Neural progenitor cell (in vitro differentiated cells): ENCODE measurements around the gene ZDHHC8. TPM values are rescaled to one million over a fixed set of nuclear protein-coding genes. Genes with fewer than 3 reads are reported as not detected.

Experiments used
- DNase-seq: peaks from one replicate; pipeline ENCODE4 v3.0.0-alpha.2; 2016; ENCODE audit warnings: low spot score
- H2AFZ ChIP-seq: fragments of 200-600 bp; sonication (generic); replicated peaks from 2 replicates; pipeline ENCODE4 v1.6.1; 2016; ENCODE audit warnings: antibody characterized with exemption
- H3F3A ChIP-seq: fragments of 200-600 bp; sonication (generic); 2 replicates; pipeline ENCODE4 v1.6.1; 2016; ENCODE audit warnings: antibody characterized with exemption, low read depth
- H3K27ac ChIP-seq: fragments of 200-600 bp; sonication (generic); 2 replicates; pipeline ENCODE4 v1.5.1; 2016; ENCODE audit warnings: mild to moderate bottlenecking
- H3K27me3 ChIP-seq: fragments of 200-600 bp; sonication (generic); 2 replicates; pipeline ENCODE4 v1.6.1; 2016; ENCODE audit warnings: mild to moderate bottlenecking, moderate library complexity
- H3K36me3 ChIP-seq: fragments of 200-600 bp; sonication (generic); 2 replicates; pipeline ENCODE4 v1.5.1; 2016
- H3K4me1 ChIP-seq: fragments of 200-600 bp; sonication (generic); 2 replicates; pipeline ENCODE4 v1.6.1; 2016; ENCODE audit warnings: mixed run types
- H3K4me2 ChIP-seq: fragments of 200-600 bp; sonication (generic); 2 replicates; pipeline ENCODE4 v1.6.1; 2016
- H3K4me3 ChIP-seq: fragments of 200-600 bp; sonication (generic); 2 replicates; pipeline ENCODE4 v1.5.1; 2016
- H3K79me2 ChIP-seq: fragments of 200-600 bp; sonication (generic); 2 replicates; pipeline ENCODE4 v1.6.1; 2016; ENCODE audit warnings: low read depth
- H3K9ac ChIP-seq: fragments of 200-600 bp; sonication (generic); 2 replicates; pipeline ENCODE4 v1.6.1; 2016
- H3K9me3 ChIP-seq: fragments of 200-600 bp; sonication (generic); 2 replicates; pipeline ENCODE4 v1.5.1; 2016; ENCODE audit warnings: low read depth
- H4K20me1 ChIP-seq: fragments of 200-600 bp; sonication (generic); 2 replicates; pipeline ENCODE4 v1.6.1; 2016; ENCODE audit warnings: low read depth
- H3K27ac Mint-ChIP-seq: 3 replicates; pipeline ENCODE4 v1.8.0; 2021; ENCODE audit warnings: mixed read lengths
- H3K27me3 Mint-ChIP-seq: 2 replicates; pipeline ENCODE4 v1.8.0; 2022; ENCODE audit warnings: low read depth, mild to moderate bottlenecking, inconsistent platforms, moderate library complexity, mixed read lengths; ENCODE audit not compliant: insufficient read depth
- H3K36me3 Mint-ChIP-seq: 3 replicates; pipeline ENCODE4 v1.8.0; 2021; ENCODE audit warnings: mixed read lengths
- H3K4me1 Mint-ChIP-seq: 3 replicates; pipeline ENCODE4 v1.8.0; 2021; ENCODE audit warnings: mixed read lengths
- H3K4me3 Mint-ChIP-seq: 3 replicates; pipeline ENCODE4 v1.8.0; 2021; ENCODE audit warnings: mild to moderate bottlenecking, moderate library complexity, mixed read lengths
- H3K9me3 Mint-ChIP-seq: 3 replicates; pipeline ENCODE4 v1.8.0; 2020; ENCODE audit warnings: mixed read lengths
- EZH2 ChIP-seq: fragments of 200-600 bp; sonication (generic); IDR thresholded peaks from 2 replicates; pipeline ENCODE4 v1.6.1; 2017; ENCODE audit warnings: antibody characterized with exemption, mild to moderate bottlenecking, moderate library complexity
- EZH2phosphoT487 ChIP-seq: fragments of 200-600 bp; sonication (generic); IDR thresholded peaks from 2 replicates; pipeline ENCODE4 v1.6.1; 2017; ENCODE audit warnings: antibody characterized with exemption
- total RNA-seq: library from RNA; depleted of rRNA; stranded (reverse); fragments of >200 nt; gene quantifications from 2 replicates; pipeline ENCODE4 v1.2.3, GENCODE V29; 2015; ENCODE audit warnings: low replicate concordance
- TF ChIP-seq, protein P1 (sequence below): fragments of 200-600 bp; sonication (generic); IDR thresholded peaks from 2 replicates; pipeline ENCODE4 v1.5.1; 2017; ENCODE audit warnings: antibody characterized with exemption, mild to moderate bottlenecking

ZDHHC8 gene
- total RNA-seq, 1 donor from 2014 or later, result 7.1 TPM

DNA sequence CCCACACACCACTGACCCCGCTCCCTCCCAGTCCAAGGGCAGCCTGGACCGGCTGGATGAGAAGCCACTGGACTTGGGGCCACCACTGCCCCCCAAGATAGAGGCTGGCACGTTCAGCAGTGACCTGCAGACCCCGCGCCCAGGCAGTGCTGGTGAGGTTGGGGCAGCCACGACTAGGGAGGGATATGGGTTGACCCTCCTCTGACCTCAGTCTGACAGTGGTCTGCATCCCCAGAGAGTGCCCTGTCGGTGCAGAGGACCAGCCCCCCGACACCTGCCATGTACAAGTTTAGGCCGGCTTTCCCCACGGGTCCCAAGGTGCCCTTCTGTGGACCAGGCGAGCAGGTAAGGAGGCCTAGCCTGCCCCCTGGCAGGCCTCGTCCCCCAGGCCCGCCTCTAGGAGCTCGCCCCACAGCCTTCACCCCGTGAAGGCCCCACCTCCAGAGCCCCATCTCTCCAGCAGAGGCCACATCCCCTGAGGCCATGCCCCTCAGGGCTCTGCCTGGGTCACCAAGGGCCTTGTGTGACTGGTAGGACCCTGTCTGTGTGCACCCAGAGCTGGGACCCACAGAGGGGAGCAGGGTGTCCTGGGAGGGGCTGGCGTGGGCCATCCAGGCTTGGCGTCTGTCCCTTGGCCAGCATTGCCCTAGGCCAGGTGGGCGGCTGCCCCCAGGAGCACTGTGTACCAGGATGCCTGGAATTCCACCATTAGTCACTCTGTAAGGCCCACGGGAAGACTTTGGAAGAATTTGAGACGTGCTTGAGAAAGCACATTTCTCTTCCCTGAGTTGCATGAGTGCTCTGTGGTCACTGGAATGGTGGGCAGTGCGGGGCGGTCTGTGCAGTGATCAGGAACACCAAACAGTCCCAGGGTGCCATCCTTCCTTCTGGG, 9.8 kb downstream of the ZDHHC8 start:
- H3K4me2 ChIP-seq, result no peak overlapping the region
- Mint-ChIP-seq H3K4me3 (no peak overlapping the region), H3K27me3 (no peaks in the 10 kb centered on the region), H3K36me3 (no peaks in the 10 kb centered on the region), H3K27ac (no peak overlapping the region), H3K4me1 (peaks cover 5% of the 10 kb centered on the region), H3K9me3 (no peaks in the 10 kb centered on the region)
- no peak overlapping the region for H3K4me3 ChIP-seq
- H3K27ac ChIP-seq, result no peak overlapping the region
- no peak overlapping the region for H3K9ac ChIP-seq
- DNase-seq, result no peak
- no peaks in the 10 kb centered on the region for H3K36me3 ChIP-seq
- no peaks in the 10 kb centered on the region for H3K9me3 ChIP-seq
- H3K79me2 ChIP-seq, result no peaks in the 10 kb centered on the region
- no peaks in the 10 kb centered on the region for H3K4me1 ChIP-seq
- TF ChIP-seq, protein P1, sequence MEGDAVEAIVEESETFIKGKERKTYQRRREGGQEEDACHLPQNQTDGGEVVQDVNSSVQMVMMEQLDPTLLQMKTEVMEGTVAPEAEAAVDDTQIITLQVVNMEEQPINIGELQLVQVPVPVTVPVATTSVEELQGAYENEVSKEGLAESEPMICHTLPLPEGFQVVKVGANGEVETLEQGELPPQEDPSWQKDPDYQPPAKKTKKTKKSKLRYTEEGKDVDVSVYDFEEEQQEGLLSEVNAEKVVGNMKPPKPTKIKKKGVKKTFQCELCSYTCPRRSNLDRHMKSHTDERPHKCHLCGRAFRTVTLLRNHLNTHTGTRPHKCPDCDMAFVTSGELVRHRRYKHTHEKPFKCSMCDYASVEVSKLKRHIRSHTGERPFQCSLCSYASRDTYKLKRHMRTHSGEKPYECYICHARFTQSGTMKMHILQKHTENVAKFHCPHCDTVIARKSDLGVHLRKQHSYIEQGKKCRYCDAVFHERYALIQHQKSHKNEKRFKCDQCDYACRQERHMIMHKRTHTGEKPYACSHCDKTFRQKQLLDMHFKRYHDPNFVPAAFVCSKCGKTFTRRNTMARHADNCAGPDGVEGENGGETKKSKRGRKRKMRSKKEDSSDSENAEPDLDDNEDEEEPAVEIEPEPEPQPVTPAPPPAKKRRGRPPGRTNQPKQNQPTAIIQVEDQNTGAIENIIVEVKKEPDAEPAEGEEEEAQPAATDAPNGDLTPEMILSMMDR, result no peak
- TF ChIP-seq EZH2phosphoT487 (no peak), EZH2 (no peak)
- peaks cover 33% of the 10 kb centered on the region for H4K20me1 ChIP-seq
- no peaks in the 10 kb centered on the region for H3F3A ChIP-seq
- no peak overlapping the region for H2AFZ ChIP-seq
- no peaks in the 10 kb centered on the region for H3K27me3 ChIP-seq

DNA sequence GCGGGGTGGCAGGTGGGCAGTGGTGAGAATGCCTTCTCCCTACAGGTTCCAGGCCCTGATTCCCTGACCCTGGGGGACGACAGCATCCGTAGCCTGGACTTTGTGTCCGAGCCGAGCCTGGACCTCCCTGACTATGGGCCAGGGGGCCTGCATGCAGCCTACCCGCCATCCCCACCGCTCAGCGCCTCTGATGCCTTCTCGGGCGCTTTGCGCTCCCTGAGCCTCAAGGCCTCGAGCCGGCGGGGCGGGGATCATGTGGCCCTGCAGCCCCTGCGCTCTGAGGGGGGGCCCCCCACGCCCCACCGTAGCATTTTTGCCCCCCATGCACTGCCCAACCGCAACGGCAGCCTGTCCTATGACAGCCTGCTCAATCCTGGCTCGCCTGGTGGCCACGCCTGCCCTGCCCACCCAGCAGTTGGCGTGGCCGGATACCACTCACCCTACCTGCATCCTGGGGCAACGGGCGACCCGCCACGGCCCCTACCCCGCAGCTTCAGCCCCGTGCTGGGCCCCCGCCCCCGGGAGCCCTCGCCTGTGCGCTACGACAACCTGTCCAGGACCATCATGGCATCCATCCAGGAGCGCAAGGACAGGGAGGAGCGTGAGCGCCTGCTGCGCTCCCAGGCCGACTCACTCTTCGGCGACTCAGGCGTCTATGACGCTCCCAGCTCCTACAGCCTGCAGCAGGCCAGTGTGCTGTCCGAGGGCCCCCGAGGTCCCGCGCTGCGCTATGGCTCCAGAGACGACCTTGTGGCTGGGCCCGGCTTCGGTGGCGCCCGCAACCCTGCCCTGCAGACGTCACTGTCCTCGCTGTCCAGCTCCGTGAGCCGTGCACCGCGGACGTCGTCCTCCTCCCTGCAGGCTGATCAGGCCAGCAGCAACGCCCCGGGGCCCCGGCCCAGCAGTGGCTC, 11.4 kb downstream of the ZDHHC8 start:
- Histone ChIP-seq H3K79me2 (no peaks in the 10 kb centered on the region), H3K27ac (no peak overlapping the region), H3K4me3 (no peak overlapping the region), H4K20me1 (peaks cover 17% of the 10 kb centered on the region), H3K36me3 (no peaks in the 10 kb centered on the region), H3K9ac (no peak overlapping the region), H3K9me3 (no peaks in the 10 kb centered on the region), H3F3A (no peaks in the 10 kb centered on the region), H2AFZ (no peak overlapping the region), H3K4me2 (no peak overlapping the region), H3K27me3 (no peaks in the 10 kb centered on the region), H3K4me1 (no peaks in the 10 kb centered on the region)
- TF ChIP-seq, protein P1, result no peak
- no peak for TF ChIP-seq EZH2phosphoT487
- no peak for TF ChIP-seq EZH2
- Mint-ChIP-seq H3K36me3 (no peaks in the 10 kb centered on the region), H3K27me3 (no peaks in the 10 kb centered on the region), H3K4me3 (no peak overlapping the region), H3K4me1 (peaks cover 4% of the 10 kb centered on the region), H3K27ac (no peak overlapping the region), H3K9me3 (no peaks in the 10 kb centered on the region)
- no peak for DNase-seq

DNA sequence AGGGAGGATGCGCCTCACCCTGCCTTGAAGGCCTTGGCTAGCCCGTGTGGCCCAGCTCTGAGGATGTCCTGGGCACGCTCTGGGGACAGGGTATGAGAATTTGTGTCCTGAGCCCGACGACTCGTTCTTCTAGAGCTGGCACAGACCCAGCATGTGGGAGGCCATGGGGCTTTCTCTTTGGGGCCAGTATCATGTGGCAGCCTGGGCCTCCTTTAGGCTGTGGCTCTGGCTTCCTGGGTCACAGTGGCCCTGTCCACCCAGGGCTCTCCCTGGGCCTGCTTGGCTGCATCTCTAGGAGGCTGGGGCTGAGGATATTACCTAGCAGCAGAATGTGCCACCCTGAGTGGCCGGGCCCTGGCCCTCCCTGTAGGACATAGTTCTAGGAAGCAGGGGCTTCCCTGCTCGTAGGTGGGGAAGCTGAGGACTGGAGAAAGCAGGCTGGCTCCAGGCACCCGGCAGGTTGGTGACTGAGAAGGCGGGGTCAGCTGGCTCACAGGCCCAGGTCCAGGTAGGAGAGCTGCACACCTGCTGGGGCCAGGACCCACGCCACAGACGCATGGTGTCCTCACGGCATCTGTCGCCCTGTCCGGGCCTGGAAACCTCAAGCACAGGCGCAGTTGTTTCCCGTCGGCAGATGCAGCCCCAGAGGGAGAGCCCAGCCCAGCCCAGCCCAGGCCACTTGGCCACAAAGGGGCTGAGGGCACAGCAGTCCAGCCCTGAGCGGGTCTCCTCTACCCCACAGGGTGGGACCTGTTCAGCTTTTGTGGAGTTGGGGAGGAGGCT, 12.5 kb downstream of the ZDHHC8 start:
- no peak overlapping the region for H2AFZ ChIP-seq

More for the DNA sequence above, 12.5 kb downstream of the ZDHHC8 start:
- H3F3A ChIP-seq, result no peaks in the 10 kb centered on the region
- DNase-seq, result no peak
- H3K4me3 Mint-ChIP-seq, result no peak overlapping the region
- no peak for TF ChIP-seq EZH2
- TF ChIP-seq EZH2phosphoT487, result no peak
- TF ChIP-seq, protein P1, result no peak
- peaks cover 6% of the 10 kb centered on the region for H4K20me1 ChIP-seq
- no peaks in the 10 kb centered on the region for H3K9me3 ChIP-seq
- no peak overlapping the region for H3K4me3 ChIP-seq
- no peak overlapping the region for H3K4me2 ChIP-seq
- no peaks in the 10 kb centered on the region for H3K27me3 Mint-ChIP-seq
- peaks cover 4% of the 10 kb centered on the region for H3K4me1 Mint-ChIP-seq
- H3K36me3 Mint-ChIP-seq, result no peaks in the 10 kb centered on the region
- H3K4me1 ChIP-seq, result no peaks in the 10 kb centered on the region
- no peaks in the 10 kb centered on the region for H3K9me3 Mint-ChIP-seq
- H3K36me3 ChIP-seq, result no peaks in the 10 kb centered on the region
- no peak overlapping the region for H3K27ac Mint-ChIP-seq
- no peak overlapping the region for H3K27ac ChIP-seq
- H3K79me2 ChIP-seq, result no peaks in the 10 kb centered on the region
- no peak overlapping the region for H3K9ac ChIP-seq
- H3K27me3 ChIP-seq, result no peaks in the 10 kb centered on the region
